HS-5 (cell line): ENCODE results near the gene TMEM271.

Experiments
- DNase-seq: peaks from one replicate; pipeline ENCODE4 v3.0.0-alpha.2; 2012; ENCODE audit warnings: low read depth

Gene TMEM271

GRCh38 chr4:581181-581580 is 5.1 kb upstream of the TMEM271 start:
- no peak for DNase-seq

GRCh38 chr4:579543-580175 is 3.6 kb upstream of the TMEM271 start:
- no peak for DNase-seq

- no peak for DNase-seq
Measured at GRCh38 chr4:578451-579443, 2.7 kb upstream of the TMEM271 start.

- no peak for DNase-seq
Measured at GRCh38 chr4:577499-578450, 1.7 kb upstream of the TMEM271 start.

GRCh38 chr4:576991-577498 is 950 bp upstream of the TMEM271 start:
- no peak for DNase-seq

GRCh38 chr4:575281-576141 is 584 bp downstream of the TMEM271 start:
- DNase-seq, result no peak

GRCh38 chr4:574346-575161 is 1.5 kb downstream of the TMEM271 start:
- no peak for DNase-seq

GRCh38 chr4:573122-573892 is 2.8 kb downstream of the TMEM271 start:
- no peak for DNase-seq

GRCh38 chr4:572594-572993 is 3.5 kb downstream of the TMEM271 start:
- no peak for DNase-seq

- DNase-seq, result no peak
Measured at GRCh38 chr4:571838-572572, 4.1 kb downstream of the TMEM271 start.

GRCh38 chr4:570754-571153 is 5.3 kb downstream of the TMEM271 start:
- no peak for DNase-seq

GRCh38 chr4:569958-570667 is 6.0 kb downstream of the TMEM271 start:
- no peak for DNase-seq

- no peak for DNase-seq
Measured at GRCh38 chr4:568962-569361, 7.1 kb downstream of the TMEM271 start.

- no peak for DNase-seq
Measured at GRCh38 chr4:568351-568652, 7.8 kb downstream of the TMEM271 start.

- DNase-seq, result no peak
Measured at GRCh38 chr4:567457-568350, 8.4 kb downstream of the TMEM271 start.

- no peak for DNase-seq
Measured at GRCh38 chr4:566508-567295, 9.4 kb downstream of the TMEM271 start.
